ENCODE data around the gene HS1BP3. TPM values are rescaled to one million over a fixed set of nuclear protein-coding genes. Genes with fewer than 3 reads are reported as not detected.

Gene HS1BP3
- total RNA-seq, 1 donor from 2014 or later = 23.8 TPM

DNA sequence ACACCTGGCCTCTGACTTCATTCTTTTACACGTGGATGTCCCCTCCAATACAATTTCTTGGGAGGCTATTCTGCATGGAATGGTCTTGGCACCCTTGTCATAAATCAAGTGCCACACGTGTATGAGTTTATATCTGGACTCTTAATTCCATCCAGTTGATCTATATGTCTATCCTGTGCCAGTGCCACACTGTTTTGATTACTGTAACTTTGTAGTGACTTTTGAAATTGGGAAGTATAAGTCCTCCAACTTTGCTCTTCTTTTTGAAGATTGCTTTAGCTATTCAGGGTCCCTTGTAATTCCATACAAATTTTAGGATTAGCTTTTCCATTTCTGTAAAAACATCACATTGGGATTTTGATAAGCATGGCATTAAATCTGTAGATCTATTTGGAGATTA is 43.5 kb downstream of the HS1BP3 start:
- Mint-ChIP-seq H3K4me3 (ENCODE audit: unreplicated experiment) (no peak overlapping the region), H3K4me1 (ENCODE audit: low read depth, unreplicated experiment) (peaks cover 9% of the 10 kb centered on the region), H3K27ac (ENCODE audit: unreplicated experiment) (no peak overlapping the region), H3K27me3 (ENCODE audit: unreplicated experiment) (no peaks in the 10 kb centered on the region), H3K9me3 (ENCODE audit: unreplicated experiment) (peaks cover 7% of the 10 kb centered on the region), H3K36me3 (ENCODE audit: unreplicated experiment) (peaks cover 13% of the 10 kb centered on the region)
- DNase-seq = no peak
- TF ChIP-seq CTCF (IDR thresholded peaks at IDR 0.05; ENCODE audit: partially characterized antibody, unreplicated experiment) = no peak

GRCh38 chr2:20606198-20606597 is 44.7 kb downstream of the HS1BP3 start:
- Mint-ChIP-seq H3K27me3 (ENCODE audit: unreplicated experiment) (no peaks in the 10 kb centered on the region), H3K4me1 (ENCODE audit: low read depth, unreplicated experiment) (peaks cover 9% of the 10 kb centered on the region), H3K4me3 (ENCODE audit: unreplicated experiment) (no peak overlapping the region), H3K9me3 (ENCODE audit: unreplicated experiment) (peaks cover 7% of the 10 kb centered on the region), H3K27ac (ENCODE audit: unreplicated experiment) (no peak overlapping the region), H3K36me3 (ENCODE audit: unreplicated experiment) (peaks cover 13% of the 10 kb centered on the region)
- no peak for DNase-seq
- no peak for TF ChIP-seq CTCF (IDR thresholded peaks at IDR 0.05; ENCODE audit: partially characterized antibody, unreplicated experiment)

DNA sequence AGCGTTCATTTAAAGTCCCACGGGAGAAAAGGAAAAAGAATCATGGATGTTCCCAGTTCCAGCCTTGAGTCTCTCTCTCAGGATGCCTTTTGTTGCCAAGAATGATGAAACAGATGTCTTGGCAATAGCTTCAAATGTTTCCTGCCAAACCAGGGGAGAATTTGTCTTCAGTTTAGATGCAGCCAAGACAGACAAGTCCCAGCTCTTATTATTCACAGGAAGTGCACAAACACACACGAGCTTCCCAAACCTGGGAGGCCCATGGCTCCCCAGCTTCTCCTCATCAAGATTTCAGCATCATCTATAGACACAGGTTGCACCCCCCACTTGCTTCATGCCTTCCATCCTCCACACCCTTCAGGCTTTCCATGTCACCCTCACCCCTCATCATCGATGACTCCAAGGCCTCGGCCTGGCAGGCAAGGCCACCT is 45.9 kb downstream of the HS1BP3 start:
- no peak overlapping the region for H3K27ac Mint-ChIP-seq (ENCODE audit: unreplicated experiment)
- H3K4me3 Mint-ChIP-seq (ENCODE audit: unreplicated experiment) = no peak overlapping the region
- H3K4me1 Mint-ChIP-seq (ENCODE audit: low read depth, unreplicated experiment) = peaks cover 14% of the 10 kb centered on the region
- DNase-seq = no peak
- TF ChIP-seq CTCF (IDR thresholded peaks at IDR 0.05; ENCODE audit: partially characterized antibody, unreplicated experiment) = no peak
- H3K9me3 Mint-ChIP-seq (ENCODE audit: unreplicated experiment) = peaks cover 4% of the 10 kb centered on the region
- no peaks in the 10 kb centered on the region for H3K27me3 Mint-ChIP-seq (ENCODE audit: unreplicated experiment)
- H3K36me3 Mint-ChIP-seq (ENCODE audit: unreplicated experiment) = peaks cover 13% of the 10 kb centered on the region

DNA sequence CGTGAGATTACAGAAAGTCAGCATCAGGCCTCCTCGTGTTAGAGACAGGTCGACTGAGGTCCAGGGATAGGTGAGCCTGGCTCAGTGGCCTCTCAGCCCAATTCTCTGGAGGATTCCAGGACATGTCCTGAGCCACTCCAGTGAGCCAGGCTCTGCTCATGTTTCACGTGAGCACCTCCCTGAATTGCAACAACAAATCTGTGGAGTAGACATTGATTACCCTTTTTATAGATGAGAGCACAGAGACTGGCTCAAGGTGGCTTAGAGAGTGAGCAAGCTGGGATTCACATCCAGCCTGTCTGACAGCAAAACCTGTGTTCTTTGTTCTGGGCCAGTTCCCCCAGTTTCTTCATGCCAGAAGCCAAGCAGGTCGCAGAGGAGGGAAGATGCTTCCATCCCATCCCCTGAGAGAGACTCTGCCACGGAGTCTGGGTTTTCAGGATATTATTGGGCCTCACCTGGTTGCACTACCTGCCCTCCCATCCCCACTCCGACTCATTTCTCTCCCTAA is 46.4 kb downstream of the HS1BP3 start:
- H3K27me3 Mint-ChIP-seq (ENCODE audit: unreplicated experiment) = no peaks in the 10 kb centered on the region
- peak; percentile 6 for DNase-seq
- peaks cover 17% of the 10 kb centered on the region for H3K4me1 Mint-ChIP-seq (ENCODE audit: low read depth, unreplicated experiment)
- peaks cover 13% of the 10 kb centered on the region for H3K36me3 Mint-ChIP-seq (ENCODE audit: unreplicated experiment)
- no peak overlapping the region for H3K4me3 Mint-ChIP-seq (ENCODE audit: unreplicated experiment)
- no peak for TF ChIP-seq CTCF (IDR thresholded peaks at IDR 0.05; ENCODE audit: partially characterized antibody, unreplicated experiment)
- H3K27ac Mint-ChIP-seq (ENCODE audit: unreplicated experiment) = no peak overlapping the region
- H3K9me3 Mint-ChIP-seq (ENCODE audit: unreplicated experiment) = peaks cover 4% of the 10 kb centered on the region

DNA sequence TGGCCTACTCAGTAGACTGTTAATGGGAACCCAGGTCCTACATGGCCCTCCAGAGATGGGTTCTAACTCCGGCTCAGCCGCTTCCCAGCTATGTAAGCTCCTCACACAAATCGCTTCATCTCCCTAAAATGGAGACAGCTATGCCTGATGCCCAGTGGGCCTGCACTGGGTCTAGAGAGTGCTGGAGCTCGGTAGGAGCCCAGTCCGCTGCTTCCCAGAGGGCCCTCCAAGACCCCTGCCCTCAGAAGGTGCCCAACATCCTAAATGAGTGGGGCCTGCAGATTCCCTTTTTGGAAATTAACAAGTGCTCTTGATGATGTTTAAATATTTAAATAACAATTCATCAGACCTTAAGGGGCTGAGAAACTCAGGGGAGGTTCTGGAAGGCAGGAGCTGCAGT is 47.1 kb downstream of the HS1BP3 start:
- TF ChIP-seq CTCF (IDR thresholded peaks at IDR 0.05; ENCODE audit: partially characterized antibody, unreplicated experiment) = no peak
- Mint-ChIP-seq H3K4me1 (ENCODE audit: low read depth, unreplicated experiment) (peaks cover 19% of the 10 kb centered on the region), H3K36me3 (ENCODE audit: unreplicated experiment) (peaks cover 12% of the 10 kb centered on the region), H3K9me3 (ENCODE audit: unreplicated experiment) (peaks cover 4% of the 10 kb centered on the region), H3K27ac (ENCODE audit: unreplicated experiment) (no peak overlapping the region), H3K4me3 (ENCODE audit: unreplicated experiment) (no peak overlapping the region), H3K27me3 (ENCODE audit: unreplicated experiment) (no peaks in the 10 kb centered on the region)
- DNase-seq = peak; percentile 1

Measured in glutamatergic neuron (in vitro differentiated cells).